Lower lobe of right lung (tissue), 2 donors: ENCODE data around the gene TARS3. TPM values are rescaled to one million over a fixed set of nuclear protein-coding genes. Genes with fewer than 3 reads are reported as not detected.

ENCODE experiments used
- ATAC-seq, 2 donors: fragments of 200-7000 bp; cut with Tn5 transposase; one replicate each; pipeline ENCODE4 v1.9.1; 2020 to 2022; ENCODE audit warnings: mild to moderate bottlenecking in 2 of 2, moderate library complexity in 2 of 2
- DNase-seq: peaks from one replicate; pipeline ENCODE4 v3.0.0-alpha.2; 2020
- H3K27ac ChIP-seq: fragments of 200-600 bp; one replicate; pipeline ENCODE4 v1.8.0; 2022
- H3K27me3 ChIP-seq: fragments of 200-600 bp; one replicate; pipeline ENCODE4 v1.8.0; 2022; ENCODE audit warnings: low read depth
- H3K36me3 ChIP-seq: fragments of 200-600 bp; one replicate; pipeline ENCODE4 v1.8.0; 2022; ENCODE audit warnings: mild to moderate bottlenecking
- H3K4me1 ChIP-seq: fragments of 200-600 bp; one replicate; pipeline ENCODE4 v1.8.0; 2022
- H3K4me3 ChIP-seq: fragments of 200-600 bp; one replicate; pipeline ENCODE4 v1.8.0; 2022; ENCODE audit warnings: mild to moderate bottlenecking
- H3K9me3 ChIP-seq: fragments of 200-600 bp; one replicate; pipeline ENCODE4 v1.8.0; 2022
- intact Hi-C: fragments of 100-400 bp; cut with DNase I; formaldehyde crosslinking; loops from one replicate; pipeline ENCODE4 v1.11.0; 2022
- total RNA-seq: library from RNA; stranded (reverse); fragmentation: NEBNext Ultra II Directional; extraction: Animal tissue kit (Norgen Biotek cat#: 25700); gene quantifications from one replicate; pipeline ENCODE4 v1.2.1, GENCODE V29; 2021
- TF ChIP-seq, protein P1 (sequence below): fragments of 200-600 bp; IDR thresholded peaks from one replicate; pipeline ENCODE4 v1.8.0; 2022; ENCODE audit warnings: antibody characterized with exemption, mild to moderate bottlenecking
- donor health status: DM: no; HTN: yes; CAD: no; lungs with severe emphysema.

The TARS3 gene
- total RNA-seq, 1 donor from 2014 or later: 11.7 TPM

- TF ChIP-seq, protein P1, sequence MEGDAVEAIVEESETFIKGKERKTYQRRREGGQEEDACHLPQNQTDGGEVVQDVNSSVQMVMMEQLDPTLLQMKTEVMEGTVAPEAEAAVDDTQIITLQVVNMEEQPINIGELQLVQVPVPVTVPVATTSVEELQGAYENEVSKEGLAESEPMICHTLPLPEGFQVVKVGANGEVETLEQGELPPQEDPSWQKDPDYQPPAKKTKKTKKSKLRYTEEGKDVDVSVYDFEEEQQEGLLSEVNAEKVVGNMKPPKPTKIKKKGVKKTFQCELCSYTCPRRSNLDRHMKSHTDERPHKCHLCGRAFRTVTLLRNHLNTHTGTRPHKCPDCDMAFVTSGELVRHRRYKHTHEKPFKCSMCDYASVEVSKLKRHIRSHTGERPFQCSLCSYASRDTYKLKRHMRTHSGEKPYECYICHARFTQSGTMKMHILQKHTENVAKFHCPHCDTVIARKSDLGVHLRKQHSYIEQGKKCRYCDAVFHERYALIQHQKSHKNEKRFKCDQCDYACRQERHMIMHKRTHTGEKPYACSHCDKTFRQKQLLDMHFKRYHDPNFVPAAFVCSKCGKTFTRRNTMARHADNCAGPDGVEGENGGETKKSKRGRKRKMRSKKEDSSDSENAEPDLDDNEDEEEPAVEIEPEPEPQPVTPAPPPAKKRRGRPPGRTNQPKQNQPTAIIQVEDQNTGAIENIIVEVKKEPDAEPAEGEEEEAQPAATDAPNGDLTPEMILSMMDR: no peak
- Histone ChIP-seq H3K4me1 (peaks cover 5% of the 10 kb centered on the region), H3K9me3 (no peaks in the 10 kb centered on the region), H3K36me3 (no peaks in the 10 kb centered on the region), H3K4me3 (no peak overlapping the region), H3K27me3 (no peaks in the 10 kb centered on the region), H3K27ac (no peak overlapping the region)
- intact Hi-C loops: no loop called here
- DNase-seq: no peak
- ATAC-seq: no peak
Measured at GRCh38 chr15:101625980-101626379, 98.3 kb downstream of the TARS3 start.

- H3K4me3 ChIP-seq: no peak overlapping the region
- H3K27me3 ChIP-seq: no peaks in the 10 kb centered on the region
- H3K36me3 ChIP-seq: no peaks in the 10 kb centered on the region
- TF ChIP-seq, protein P1: no peak
- H3K27ac ChIP-seq: no peak overlapping the region
- peaks cover 5% of the 10 kb centered on the region for H3K4me1 ChIP-seq
- no peak for DNase-seq
- H3K9me3 ChIP-seq: no peaks in the 10 kb centered on the region
- ATAC-seq: no peak
- intact Hi-C loops: no loop called here
Measured at GRCh38 chr15:101625184-101625583, 99.1 kb downstream of the TARS3 start.

DNA sequence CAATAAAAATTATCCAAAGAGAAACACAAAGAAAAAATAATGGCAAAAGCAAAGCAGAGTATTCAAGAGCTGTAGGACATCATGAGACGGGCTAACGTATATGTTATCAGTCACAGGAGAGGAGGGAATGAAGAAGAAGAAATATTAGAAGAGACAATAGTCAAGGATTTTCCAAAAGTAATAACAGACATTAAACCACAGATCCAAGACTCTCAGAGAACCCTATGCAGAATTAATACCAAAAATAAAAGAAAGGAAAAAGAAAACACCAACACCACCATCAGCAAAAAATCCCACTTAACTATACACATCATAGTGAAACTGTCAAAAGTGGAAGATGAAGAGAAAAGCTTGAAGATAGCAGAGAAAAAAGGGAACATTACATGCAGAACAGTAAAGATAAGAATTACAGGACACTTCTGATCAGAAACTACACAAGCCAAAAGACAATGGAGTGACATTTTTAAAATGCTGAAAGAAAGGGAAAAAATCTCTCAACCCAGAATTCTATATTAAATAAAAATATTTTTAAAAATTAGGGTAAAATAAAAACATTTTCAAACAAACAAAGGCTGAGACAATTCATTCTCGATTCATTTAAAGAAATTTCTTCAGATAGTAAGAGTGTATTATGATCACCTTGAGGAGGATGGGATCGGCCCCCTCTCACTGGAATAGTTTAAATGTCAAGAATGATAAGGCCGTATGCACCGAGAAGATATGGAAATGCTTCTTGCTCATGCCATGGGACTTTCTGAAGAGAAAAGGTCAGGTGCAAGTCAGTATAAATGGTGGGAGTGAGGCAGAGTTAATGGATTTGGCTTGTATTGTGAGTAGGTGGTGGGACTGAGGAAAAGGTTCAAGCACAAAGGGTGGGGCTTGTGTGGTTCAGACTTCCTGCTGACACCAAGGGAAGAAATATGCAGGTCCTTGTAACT, 100.6 kb downstream of the TARS3 start:
- Histone ChIP-seq H3K4me3 (no peak overlapping the region), H3K9me3 (no peaks in the 10 kb centered on the region), H3K4me1 (peaks cover 5% of the 10 kb centered on the region), H3K27ac (no peak overlapping the region), H3K36me3 (no peaks in the 10 kb centered on the region), H3K27me3 (no peaks in the 10 kb centered on the region)
- intact Hi-C loops: no loop called here
- DNase-seq (no peak), ATAC-seq (no peak)
- TF ChIP-seq, protein P1: no peak

- no peaks in the 10 kb centered on the region for H3K27me3 ChIP-seq
- no peak overlapping the region for H3K4me3 ChIP-seq
- ATAC-seq (no peak), DNase-seq (no peak)
- intact Hi-C loops: no loop called here
- TF ChIP-seq, protein P1: no peak
- no peaks in the 10 kb centered on the region for H3K36me3 ChIP-seq
- no peaks in the 10 kb centered on the region for H3K9me3 ChIP-seq
- no peak overlapping the region for H3K27ac ChIP-seq
- peaks cover 5% of the 10 kb centered on the region for H3K4me1 ChIP-seq
Measured at GRCh38 chr15:101621961-101622360, 102.3 kb downstream of the TARS3 start.

DNA sequence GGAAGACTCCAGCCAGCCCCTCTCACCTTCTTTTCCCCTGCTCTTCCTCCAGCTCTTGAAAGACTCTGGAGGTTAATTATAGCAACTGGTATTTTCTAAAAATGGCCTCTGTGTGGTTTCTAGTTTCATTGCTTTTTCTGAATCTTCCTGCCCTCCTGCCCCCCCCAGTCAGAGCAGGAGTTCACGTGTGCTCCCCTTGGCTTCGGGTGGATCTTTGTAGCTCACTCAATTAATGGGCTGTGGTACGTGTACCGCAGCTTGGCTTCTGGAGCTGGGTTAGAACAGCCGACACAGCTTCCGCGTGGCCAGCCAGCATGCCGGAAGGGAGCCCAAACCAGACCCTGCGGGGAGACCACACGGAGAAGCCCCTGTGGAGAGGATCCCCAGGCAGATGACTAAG, 103.6 kb downstream of the TARS3 start:
- no peak for ATAC-seq
- TF ChIP-seq, protein P1: no peak
- H3K4me3 ChIP-seq: no peak overlapping the region
- H3K4me1 ChIP-seq: peaks cover 9% of the 10 kb centered on the region
- H3K36me3 ChIP-seq: no peaks in the 10 kb centered on the region
- H3K27ac ChIP-seq: no peak overlapping the region
- H3K9me3 ChIP-seq: no peaks in the 10 kb centered on the region
- no peak for DNase-seq
- intact Hi-C loops: no loop called here
- no peaks in the 10 kb centered on the region for H3K27me3 ChIP-seq
